Kidney epithelial cell (primary cell): ENCODE measurements around the gene PCCA. TPM values are rescaled to one million over a fixed set of nuclear protein-coding genes. Genes with fewer than 3 reads are reported as not detected.

Source experiments
- DNase-seq: peaks from one replicate; pipeline ENCODE4 v3.0.0-alpha.2; 2010; ENCODE audit warnings: low read depth
- H3K27me3 ChIP-seq: 2 replicates; pipeline ENCODE4 v1.6.0; 2011; ENCODE audit warnings: low read length; ENCODE audit not compliant: control insufficient read depth, insufficient read depth
- H3K36me3 ChIP-seq: 2 replicates; pipeline ENCODE4 v1.5.1; 2011; ENCODE audit warnings: low read length; ENCODE audit not compliant: control insufficient read depth, insufficient read depth
- H3K4me3 ChIP-seq: 2 replicates; pipeline ENCODE4 v1.5.1; 2011; ENCODE audit warnings: low read depth, mild to moderate bottlenecking, control low read depth, low read length
- CTCF ChIP-seq: IDR thresholded peaks from 2 replicates; pipeline ENCODE4 v1.5.1; 2011; ENCODE audit warnings: mild to moderate bottlenecking, moderate library complexity, low read length, control low read depth, inconsistent platforms; ENCODE audit not compliant: insufficient read depth, poor library complexity, severe bottlenecking
- total RNA-seq: library from RNA; depleted of rRNA; stranded (reverse); fragments of >200 nt; gene quantifications from 2 replicates; pipeline ENCODE4 v1.2.3, GENCODE V29; 2015

Gene PCCA
- total RNA-seq, 1 donor from 2014 or later = 15.7 TPM

DNA sequence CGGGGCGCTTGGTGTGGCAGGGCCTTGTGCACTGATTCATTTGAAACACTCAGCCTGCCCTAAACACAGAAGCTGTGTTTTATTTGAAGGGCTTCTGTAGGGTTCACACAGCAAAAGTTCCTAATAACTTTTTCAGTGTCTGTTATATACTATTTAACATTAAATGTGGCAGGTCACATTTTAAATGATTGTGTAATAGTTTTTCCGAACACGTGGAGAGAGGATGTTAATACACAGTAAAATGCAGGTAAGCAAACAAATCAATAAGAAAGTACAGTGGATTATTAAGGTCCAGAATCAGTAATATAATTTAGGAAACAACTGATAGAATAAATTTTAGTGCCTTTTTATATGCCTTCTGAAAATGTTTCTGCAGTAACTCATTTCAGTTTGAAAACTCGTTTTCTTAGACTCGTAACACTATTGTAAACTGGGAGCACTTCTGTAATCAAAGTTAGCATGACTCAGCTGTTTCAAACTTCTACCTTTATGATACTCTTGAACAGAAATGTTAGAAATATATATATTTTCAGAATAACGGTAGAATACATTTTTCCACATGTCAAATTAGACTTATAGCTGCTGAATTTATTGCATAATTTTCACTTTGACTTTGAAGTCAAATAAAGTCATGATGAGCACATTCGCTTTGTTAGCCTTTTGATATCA is 429.6 kb downstream of the PCCA start:
- no peak for DNase-seq
- Histone ChIP-seq H3K4me3 (no peak overlapping the region), H3K36me3 (no peaks in the 10 kb centered on the region), H3K27me3 (no peaks in the 10 kb centered on the region)
- TF ChIP-seq CTCF = no peak

DNA sequence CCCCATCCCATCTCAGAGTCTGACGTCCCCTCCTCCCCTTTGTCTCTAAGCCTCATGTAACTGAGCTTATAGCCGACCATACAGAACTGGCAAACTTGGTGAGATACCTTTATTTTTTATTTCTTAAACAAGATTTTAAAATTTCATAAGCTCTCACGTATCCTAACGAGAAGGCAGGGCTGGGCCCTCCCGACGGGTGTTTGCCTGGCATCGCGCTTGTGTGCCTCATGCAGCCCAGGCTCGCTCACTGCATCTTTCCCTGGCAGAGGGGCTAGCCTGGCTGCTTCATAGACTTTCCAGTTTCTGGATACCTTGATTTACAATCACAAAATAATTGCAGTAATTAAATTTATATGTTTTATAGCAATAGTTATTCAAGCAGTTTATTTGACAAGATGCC is 430.7 kb downstream of the PCCA start:
- no peaks in the 10 kb centered on the region for H3K36me3 ChIP-seq
- no peak overlapping the region for H3K4me3 ChIP-seq
- no peak for DNase-seq
- no peak for TF ChIP-seq CTCF
- no peaks in the 10 kb centered on the region for H3K27me3 ChIP-seq

- no peak for TF ChIP-seq CTCF
- Histone ChIP-seq H3K4me3 (no peak overlapping the region), H3K36me3 (no peaks in the 10 kb centered on the region), H3K27me3 (no peaks in the 10 kb centered on the region)
- no peak for DNase-seq
Measured at GRCh38 chr13:100520936-100521850, 432.3 kb downstream of the PCCA start.

DNA sequence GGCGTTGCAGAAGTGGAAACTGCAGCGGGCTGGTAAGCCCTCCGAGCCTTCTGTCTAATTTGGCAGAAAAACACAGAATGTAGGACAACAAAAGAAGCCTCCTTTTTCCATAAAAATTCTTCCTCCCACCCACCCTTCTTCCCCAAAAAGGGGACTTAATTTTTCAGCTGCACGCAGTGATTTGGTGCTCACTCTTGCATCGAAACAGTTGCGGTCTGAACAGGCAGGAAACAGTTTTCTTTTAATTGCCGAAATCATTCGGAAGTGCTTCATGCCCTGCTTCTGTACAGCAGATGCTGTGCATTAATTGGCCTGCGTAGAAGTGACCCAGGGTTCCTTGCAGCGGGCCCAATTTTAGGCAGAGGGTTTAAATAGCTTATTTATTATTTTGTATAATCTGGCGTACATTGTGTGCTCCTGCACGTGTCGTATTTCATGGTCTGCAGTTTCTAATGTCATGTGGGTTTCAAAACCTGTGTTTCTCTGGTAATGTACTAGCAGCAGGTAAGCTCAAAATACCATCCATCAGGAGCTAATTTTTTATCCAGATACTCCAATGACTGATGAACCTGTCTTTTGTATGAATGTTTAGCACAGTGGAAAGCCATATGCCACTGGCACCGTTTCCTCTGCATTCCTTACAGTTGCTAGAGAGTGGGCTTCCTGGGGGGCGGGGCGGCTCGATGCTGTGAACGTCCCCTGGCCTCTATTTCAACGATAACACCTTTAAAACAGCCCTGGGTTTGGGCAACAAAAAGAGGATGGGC is 433.1 kb downstream of the PCCA start:
- Histone ChIP-seq H3K4me3 (no peak overlapping the region), H3K27me3 (no peaks in the 10 kb centered on the region), H3K36me3 (no peaks in the 10 kb centered on the region)
- no peak for DNase-seq
- no peak for TF ChIP-seq CTCF

DNA sequence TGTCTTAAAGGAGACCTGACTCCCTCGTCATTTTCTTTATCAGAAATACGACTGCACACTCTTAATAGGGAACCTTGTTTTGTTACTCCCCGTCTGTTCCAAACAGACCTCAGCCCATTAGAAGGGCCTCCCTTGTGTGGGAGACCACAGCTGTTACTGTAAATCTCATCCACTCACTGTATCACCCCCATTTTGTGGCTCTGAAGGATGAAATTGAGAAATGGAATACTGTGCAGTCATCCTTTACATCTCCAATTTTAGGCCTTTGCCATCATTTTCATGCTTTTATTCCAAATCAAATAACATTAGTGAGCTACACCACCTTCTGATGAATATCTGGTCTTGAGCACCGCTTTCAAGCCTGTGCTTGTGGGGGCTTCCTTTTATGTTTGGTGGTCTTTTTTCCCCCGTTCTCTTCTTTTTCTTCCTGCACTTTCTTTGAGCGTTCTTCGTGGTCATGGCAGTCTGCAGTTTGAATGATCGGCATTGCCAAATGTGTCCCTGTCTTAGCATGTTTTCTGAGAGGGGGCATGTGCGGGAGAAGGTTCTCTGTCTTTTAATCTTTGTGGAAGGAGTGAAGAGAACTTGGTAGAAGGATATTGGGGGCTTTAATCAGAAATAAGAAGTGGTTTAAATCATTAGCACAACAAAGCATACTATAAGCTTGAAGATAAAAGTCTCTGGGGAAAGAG is 433.9 kb downstream of the PCCA start:
- DNase-seq = no peak
- Histone ChIP-seq H3K4me3 (no peak overlapping the region), H3K27me3 (no peaks in the 10 kb centered on the region), H3K36me3 (no peaks in the 10 kb centered on the region)
- TF ChIP-seq CTCF = no peak
